HG03039 (cell line): Measurements from ENCODE around the gene EGFL7.
"Not testable (repeated sequence)": the region's sequence is repeated elsewhere in the genome, so short reads cannot be mapped to it uniquely, and the experiment has no call there.

Experiments
- ATAC-seq: cut with Tn5 transposase; IDR thresholded peaks from one replicate; pipeline ENCODE4 v1.9.1; 2021; ENCODE audit warnings: mild to moderate bottlenecking, moderate library complexity; ENCODE audit not compliant: unreplicated experiment

Gene EGFL7

GRCh38 chr9:136624184-136624951 lies 38.3 kb upstream of the EGFL7 start:
- ATAC-seq, result no peak

- no peak for ATAC-seq
Observed at GRCh38 chr9:136625101-136626065, 37.3 kb upstream of the EGFL7 start.

GRCh38 chr9:136626066-136626725 lies 36.5 kb upstream of the EGFL7 start:
- ATAC-seq, result no peak

GRCh38 chr9:136626740-136627642 lies 35.7 kb upstream of the EGFL7 start:
- no peak for ATAC-seq

- ATAC-seq, result no peak
Observed at GRCh38 chr9:136627703-136628102, 35.0 kb upstream of the EGFL7 start.

- ATAC-seq, result no peak
Observed at GRCh38 chr9:136628268-136628667, 34.4 kb upstream of the EGFL7 start.

- no peak for ATAC-seq
Observed at GRCh38 chr9:136629001-136629878, 33.5 kb upstream of the EGFL7 start.

GRCh38 chr9:136629879-136630661 lies 32.6 kb upstream of the EGFL7 start:
- no peak for ATAC-seq

- no peak for ATAC-seq
Observed at GRCh38 chr9:136630662-136630992, 32.1 kb upstream of the EGFL7 start.

- no peak for ATAC-seq
Observed at GRCh38 chr9:136631038-136632000, 31.4 kb upstream of the EGFL7 start.

- not testable (repeated sequence) for ATAC-seq
Observed at GRCh38 chr9:136632072-136632471, 30.6 kb upstream of the EGFL7 start.

- ATAC-seq, result not testable (repeated sequence)
Observed at GRCh38 chr9:136632491-136633106, 30.1 kb upstream of the EGFL7 start.

- no peak for ATAC-seq
Observed at GRCh38 chr9:136634904-136635303, 27.8 kb upstream of the EGFL7 start.

- ATAC-seq, result no peak
Observed at GRCh38 chr9:136640171-136641111, 22.3 kb upstream of the EGFL7 start.

GRCh38 chr9:136642439-136642921 lies 20.2 kb upstream of the EGFL7 start:
- ATAC-seq, result no peak
